ACHN (cell line): Measurements from ENCODE around the gene GRID2.

Experiments used
- DNase-seq: peaks from one replicate; pipeline ENCODE4 v3.0.0-alpha.2; 2015
- in situ Hi-C: cut with HindIII; loops from 2 replicates; pipeline ENCODE4 v1.10.0; 2017; ENCODE audit warnings: low sequenced_read_pairs, low pct_ligation_motif_present, low pct_unique_long_range_greater_than_20kb

GRID2 gene

DNA sequence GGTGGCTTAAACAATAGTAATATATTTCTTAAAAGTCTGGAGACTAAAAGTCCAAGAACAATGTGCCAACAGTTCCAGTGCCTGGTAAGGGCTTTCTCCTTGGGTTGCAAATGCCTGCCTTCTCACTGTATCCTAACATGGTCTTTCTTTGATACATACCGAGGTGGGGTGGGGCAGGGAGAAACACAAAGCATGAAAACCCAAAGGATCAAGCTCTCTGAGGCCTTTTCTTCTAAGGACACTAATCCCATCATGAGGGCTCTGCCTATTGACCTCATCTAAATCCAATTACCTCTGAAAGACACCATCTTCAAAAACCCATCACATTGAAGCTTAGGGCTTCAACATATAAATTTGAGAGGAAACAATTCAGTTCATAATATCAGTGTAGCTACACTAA lies 311.3 kb downstream of the GRID2 start:
- in situ Hi-C loops = no loop called here
- no peak for DNase-seq

DNA sequence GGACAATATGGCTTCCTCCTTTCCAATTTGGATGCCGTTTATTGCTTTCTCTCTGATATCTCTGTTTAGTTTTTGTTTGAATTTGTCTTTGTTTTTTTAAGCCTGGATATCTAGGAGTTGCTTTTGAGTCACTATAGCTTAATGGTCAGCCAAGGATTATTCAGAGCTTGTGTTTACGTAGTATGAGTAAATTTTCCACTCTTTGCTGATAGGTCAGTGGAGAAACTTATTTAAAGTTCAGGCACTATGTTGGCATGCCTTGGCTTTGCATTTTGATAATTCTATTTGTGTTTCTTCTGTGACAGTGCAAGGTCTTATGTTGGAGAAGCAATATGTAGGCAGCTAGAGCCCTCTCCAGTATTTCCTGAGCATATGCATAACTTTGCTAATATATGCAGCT lies 315.2 kb downstream of the GRID2 start:
- DNase-seq = no peak
- in situ Hi-C loops = no loop called here

DNA sequence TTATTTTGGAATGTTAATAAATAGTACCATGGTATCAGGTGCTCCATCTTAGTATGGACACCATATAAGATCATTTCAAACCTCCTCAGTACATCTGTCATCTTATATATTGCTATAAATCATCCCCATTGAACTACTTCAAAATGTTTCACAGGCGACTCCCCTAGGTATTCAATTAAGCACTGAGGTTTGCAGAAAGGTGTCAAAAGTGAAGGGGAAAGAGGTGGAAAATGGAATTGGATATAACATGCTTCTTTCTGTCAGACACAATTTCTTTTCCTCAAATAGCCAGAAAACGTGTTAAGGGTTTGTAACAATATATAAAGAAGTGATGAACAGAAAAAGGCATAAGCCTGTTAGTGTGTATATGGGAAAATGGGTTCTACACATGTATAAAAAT lies 325.5 kb downstream of the GRID2 start:
- no peak for DNase-seq
- in situ Hi-C loops = no loop called here

DNA sequence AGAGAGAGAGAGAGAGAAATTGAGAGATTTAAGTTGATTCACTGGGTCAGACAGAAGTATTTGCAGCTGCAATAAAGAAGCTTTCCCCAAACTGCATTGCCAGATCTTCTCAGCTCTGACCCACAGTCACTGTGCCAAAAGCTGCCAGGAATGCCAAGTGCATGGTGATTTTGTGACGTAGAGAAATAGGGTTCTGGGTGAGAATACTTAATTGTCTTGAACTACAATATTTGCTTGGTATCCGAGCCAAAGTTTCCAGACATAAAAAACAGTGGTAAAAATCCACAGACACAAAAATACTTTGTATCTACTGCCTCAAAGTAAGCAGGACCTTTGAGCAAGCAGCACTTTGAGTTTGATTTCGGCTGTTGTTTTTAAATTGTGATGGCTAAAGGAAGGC lies 331.1 kb downstream of the GRID2 start:
- in situ Hi-C loops = no loop called here
- no peak for DNase-seq

DNA sequence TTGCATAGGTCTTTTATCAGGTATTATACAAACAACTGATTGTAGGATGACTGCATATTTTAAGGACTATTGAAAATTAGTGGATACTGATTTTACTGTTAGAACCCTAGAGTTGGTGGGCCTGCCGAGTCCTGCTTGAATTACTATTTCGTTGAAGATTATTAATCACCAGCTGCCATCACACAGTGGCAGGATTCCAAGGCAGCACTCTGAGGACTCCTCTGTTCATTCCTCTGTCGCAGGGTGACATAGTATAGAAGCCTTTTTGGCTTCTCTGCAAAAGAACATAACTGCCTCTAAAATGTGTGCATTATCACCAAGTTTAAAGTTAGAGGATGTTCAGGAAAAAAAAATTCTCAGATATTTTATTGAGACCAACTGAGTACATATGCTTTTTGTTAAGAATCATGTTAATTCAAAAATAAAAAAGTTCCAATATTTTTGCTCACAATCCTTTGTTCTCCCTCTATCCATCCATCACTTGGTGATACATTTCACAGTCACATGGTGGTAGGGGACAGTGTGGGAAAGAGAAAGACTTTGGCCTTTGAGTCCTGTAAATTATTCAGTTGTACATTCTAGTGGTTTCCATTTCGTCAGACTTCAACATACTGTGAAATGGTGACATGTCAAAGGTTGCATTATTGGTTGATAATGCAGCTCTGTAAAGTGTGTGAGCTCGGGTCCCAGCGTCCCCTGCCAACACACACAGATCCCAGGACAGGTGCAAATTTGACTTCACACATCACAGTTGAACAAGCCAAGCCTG lies 332.5 kb downstream of the GRID2 start:
- in situ Hi-C loops = no loop called here
- no peak for DNase-seq

DNA sequence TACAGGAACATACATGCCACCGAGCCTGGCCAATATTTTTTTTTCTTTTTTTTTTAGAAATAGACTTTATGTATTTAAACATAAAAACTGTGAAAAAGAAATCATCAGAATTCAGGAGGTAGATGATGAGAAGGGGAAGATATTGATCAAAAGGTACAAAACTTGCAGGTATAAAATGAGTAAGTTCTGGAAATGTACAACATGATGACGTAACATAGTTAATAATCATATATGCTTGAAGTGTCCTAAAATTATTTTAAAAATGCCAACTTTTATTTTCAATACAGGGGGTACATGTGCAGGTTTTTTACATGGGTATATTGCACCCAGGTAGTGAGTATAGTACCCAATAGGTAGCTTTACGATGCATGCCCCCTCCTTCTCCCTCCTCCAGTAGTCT lies 337.6 kb downstream of the GRID2 start:
- DNase-seq = no peak
- in situ Hi-C loops = no loop called here

DNA sequence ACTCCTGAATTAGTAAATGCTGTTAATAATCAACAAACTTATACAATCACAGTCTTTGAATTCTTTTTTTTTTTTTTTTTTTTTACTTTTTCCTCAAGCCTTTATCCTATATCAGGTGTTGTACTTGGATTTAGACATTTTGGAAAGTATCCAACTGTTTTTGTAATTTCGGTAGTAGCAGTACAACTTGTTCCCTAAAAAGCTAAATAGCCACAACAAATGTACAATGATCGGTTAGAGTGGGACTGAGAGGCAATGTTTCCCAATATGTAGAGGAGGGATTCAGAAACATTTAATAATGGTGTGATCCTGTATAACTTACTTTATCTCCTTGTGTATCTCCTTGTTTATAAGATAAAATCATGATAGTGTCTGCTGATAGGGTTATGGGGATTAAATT lies 343.1 kb downstream of the GRID2 start:
- DNase-seq = no peak

DNA sequence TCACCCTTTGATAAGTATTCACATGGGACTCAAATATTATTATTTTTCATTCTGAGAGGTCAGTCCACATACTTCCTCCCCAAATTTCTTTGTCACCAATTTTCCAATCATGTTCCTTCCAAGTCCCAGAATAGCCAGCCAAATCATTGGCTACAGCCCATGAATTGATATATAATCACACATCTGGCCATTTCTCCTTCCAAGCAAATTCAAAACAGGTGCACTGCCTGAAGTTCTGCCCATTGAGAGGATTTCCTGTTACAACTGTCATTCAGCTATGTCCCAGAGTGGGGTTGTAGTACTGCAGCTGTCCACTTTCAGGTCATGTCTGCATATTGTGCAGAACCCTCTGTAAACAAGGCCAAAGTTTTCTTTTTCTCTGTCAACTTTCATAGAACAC lies 347.8 kb downstream of the GRID2 start:
- DNase-seq = no peak
- in situ Hi-C loops = no loop called here

More for the DNA sequence above, 343.1 kb downstream of the GRID2 start:
- in situ Hi-C loops = no loop called here

DNA sequence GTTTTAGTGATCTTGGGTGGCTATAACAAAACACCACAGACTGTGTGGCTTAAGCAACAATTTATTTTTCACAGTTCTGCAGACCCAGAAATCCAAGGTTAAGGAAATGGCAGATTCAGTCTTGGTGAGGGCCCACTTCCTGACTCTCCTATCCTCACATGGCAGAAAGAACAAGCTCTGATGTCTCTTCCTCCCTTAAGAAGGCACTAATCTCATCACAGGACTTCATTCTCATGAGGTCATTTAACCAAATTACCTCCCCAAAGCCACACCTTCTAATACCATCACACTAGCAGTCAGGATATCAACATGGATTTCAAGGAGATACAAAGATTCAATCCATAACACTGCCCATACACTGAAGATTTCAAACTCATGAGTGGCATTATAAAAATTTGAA lies 350.3 kb downstream of the GRID2 start:
- DNase-seq = no peak
- in situ Hi-C loops = no loop called here

DNA sequence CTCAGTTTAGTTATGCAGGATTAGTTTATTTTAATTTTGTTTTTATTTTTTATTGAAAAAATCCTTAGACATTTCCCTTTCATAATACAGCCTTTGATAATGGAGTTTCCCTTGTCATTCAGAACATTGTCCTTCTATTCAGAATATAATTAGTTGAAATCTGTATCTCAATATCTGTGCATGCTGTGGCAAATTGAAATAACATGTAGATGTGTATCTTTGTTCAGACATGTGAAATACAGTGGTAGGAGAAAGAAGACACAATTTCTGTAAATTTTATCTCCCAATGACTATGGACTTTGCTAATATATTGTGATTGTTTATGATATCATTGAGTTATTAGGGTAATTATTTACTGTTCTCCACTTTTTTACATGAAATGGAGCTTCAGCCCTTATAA lies 353.9 kb downstream of the GRID2 start:
- in situ Hi-C loops = no loop called here
- DNase-seq = no peak

DNA sequence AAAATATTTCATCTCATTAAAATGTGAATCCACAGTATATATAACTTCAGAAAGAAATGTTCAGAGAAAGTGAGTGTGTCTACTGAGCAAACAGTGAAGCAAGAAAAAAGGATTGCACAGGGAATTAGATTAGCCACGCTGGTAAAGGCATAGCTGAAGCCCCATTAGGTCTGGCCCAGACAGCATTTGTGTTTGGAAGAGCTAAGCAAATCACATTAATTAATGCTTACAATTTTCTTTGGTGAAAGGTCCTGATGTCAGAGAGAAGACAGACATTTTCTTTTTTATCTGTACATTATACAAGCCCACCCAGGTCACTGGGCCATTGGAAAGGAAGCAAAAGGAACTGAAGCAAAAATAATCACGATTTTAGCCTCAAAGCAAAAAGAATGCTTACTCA lies 354.6 kb downstream of the GRID2 start:
- no peak for DNase-seq
- in situ Hi-C loops = no loop called here

DNA sequence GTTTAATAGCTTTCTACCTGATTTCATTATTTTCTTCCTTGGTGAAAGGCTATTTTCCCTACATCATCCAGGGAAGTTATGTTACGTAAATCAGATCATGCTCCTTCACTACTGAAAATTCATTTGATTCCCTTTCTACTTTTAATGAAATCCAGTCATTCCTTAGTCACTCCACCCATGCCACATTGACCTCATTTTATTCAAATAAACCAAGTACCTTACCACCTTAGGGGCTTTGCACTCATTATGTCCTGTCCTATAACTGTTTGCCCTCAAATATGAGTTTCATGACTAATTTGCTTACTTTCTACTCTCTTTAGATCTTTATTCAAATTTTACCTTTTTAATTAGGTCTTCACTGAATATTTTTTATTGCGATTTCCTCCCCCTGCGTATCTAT lies 374.0 kb downstream of the GRID2 start:
- in situ Hi-C loops = no loop called here
- DNase-seq = no peak

DNA sequence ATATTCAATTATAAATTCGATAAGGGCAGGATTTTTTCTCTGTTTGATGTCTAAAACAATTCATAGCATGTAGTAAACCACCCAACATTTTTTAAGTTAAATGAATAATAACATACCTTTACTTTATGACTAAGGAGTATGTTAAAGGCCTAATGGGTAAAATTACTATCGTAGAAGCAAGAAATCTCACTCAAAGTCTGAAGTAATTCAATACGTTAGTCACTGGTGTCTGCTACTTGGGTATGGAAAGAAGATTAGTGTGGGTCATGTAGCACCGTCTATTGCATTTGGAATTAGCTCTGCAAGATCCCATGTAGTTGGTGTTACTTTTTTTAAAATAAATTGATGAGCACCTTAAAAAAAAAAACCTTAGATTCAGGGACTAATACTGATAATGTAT lies 374.5 kb downstream of the GRID2 start:
- in situ Hi-C loops = no loop called here

DNA sequence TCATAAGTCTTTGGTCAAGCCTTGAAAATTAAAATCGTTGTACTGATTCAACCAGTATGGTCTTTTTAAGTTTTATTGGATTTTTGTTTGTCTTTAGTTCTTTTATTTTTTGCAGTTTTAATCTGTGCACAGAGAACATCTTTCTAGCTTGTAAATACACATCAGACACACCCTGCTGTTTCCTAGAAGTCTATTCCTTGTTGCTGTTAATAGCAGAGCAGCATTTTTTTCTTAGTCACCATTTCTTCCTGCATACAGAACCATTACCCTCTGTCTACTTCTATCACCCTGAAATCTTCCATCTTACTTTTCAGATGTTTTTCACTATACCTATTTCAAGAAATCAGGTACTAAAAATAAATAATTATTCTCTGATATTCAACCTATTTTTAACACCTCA lies 375.4 kb downstream of the GRID2 start:
- DNase-seq = no peak
- in situ Hi-C loops = no loop called here

More for the DNA sequence above, 374.5 kb downstream of the GRID2 start:
- no peak for DNase-seq

DNA sequence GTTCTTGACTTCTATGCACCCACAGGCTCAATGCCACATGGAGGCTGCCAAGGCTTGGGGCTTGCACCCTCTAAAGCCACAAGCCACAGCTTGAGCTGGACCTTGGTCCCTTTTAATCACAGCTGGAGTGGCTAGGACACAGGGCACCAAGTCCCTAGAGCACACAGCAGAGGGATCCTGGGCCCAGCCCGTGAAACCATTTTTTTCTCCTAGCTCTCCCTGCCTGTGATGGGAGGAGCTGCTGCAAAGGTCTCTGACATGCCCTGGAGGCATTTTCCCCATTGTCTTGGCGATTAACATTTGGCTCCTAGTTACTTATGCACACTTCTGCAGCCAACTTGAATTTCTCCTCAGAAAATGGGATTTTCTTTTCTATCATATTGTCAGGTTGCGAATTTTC lies 410.9 kb downstream of the GRID2 start:
- in situ Hi-C loops = no loop called here
- DNase-seq = no peak

DNA sequence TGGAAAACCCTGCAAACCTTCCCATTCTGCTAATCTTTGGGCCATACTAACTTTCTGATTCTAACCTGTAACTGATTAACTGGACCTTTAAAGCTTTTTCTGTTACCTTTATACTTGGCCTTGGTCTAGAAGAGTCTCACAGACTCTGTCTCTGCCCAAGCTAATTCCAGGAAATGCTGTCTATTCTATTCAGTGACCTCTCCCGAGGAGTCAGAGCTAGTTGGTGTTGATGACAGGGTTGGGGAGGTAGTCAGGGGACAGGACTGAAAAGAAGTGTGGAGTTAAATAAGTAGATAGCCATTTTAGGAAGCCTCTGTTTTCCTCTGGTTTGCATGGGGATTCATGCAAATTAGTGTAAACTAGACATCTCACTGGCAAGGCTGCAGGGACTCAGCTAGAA lies 429.5 kb downstream of the GRID2 start:
- in situ Hi-C loops = no loop called here
- DNase-seq = no peak

DNA sequence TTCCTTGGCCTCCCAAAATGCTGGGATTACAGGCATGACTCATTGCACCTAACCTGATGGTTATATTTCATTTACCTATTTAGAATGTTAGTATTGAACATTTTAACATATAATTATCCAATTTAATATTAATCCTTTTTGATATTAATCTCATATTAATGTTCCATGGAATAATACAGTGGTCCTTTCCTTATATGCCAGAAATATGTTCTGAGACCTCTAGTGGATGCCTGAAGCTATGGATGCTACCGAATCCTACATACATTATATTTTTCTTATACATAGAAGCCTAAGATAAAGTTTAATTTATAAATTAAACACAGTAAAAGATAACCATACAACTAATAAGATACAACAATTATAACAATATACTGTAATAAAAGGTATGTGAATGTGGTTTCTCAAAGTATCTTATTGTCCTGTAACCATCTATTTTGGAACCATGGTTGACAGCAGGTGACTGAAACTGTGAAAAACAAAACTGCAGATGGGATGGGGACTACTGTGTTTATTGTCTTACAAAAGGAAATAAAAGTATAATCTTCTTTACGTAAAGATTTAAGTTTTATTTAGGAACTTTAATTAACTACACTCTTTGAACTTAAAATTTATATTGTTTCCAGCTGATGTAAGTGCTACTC lies 431.4 kb downstream of the GRID2 start:
- in situ Hi-C loops = no loop called here
- no peak for DNase-seq

DNA sequence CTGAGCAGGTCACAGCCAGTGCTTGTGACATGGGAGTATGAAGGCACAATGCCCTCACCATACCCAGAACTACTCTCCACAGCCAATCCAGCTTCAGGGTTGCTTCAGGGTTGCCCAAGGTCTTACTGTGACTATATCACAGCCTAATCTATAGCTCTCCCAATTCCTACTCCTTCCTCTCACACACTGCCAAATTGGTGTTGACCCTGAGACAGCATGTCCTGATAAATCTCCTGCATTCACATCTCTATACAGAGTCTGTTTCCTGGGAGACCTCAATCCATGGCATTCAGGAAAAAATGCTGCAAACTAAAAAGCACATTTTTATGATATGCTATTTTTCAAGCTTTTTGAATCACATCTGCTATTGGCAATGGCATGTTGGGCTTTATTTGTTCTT lies 456.7 kb downstream of the GRID2 start:
- DNase-seq = no peak
- in situ Hi-C loops = no loop called here

DNA sequence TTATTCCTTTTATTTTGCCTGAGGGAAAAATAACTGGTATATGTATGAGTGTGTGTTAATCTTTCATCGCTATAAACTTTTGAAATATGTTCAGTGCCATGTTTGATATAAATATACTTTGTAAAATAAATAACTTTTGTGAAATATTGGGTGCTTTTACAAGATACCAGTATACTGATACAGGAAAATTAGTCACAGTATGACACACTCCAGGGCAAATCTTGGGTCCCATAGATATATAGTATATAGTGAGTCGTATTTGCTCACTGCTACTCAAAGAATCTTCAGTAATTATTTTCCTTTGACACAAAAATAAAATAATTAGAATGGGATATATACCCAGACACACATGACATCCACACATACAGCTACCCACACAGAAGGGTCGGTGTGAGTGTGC lies 472.3 kb downstream of the GRID2 start:
- in situ Hi-C loops = no loop called here
- DNase-seq = no peak

DNA sequence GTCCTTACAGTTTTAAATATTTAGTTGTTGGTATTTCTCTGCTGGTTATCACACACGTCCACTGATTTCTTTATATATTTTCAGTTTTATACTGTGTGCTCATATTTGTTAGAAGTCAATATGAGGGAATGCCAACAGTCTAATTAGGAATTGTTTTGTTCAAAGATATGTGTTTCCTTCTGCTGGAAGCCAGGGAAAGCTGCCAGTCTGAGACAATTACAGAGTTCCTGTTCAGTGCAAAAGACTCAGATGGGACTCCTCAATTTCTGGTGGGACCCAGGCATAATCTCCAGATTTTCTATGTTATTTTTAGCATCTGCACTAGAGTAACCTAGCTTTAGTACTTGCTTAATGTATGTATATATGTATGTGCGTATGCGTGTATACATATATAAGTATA lies 486.0 kb downstream of the GRID2 start:
- no peak for DNase-seq
- in situ Hi-C loops = no loop called here
